ENCODE data around the gene CBS. TPM values are rescaled to one million over a fixed set of nuclear protein-coding genes. Genes with fewer than 3 reads are reported as not detected.
"Not testable (repeated sequence)": the region's sequence is repeated elsewhere in the genome, so short reads cannot be mapped to it uniquely, and the experiment has no call there.

CBS gene
- total RNA-seq, 1 donor, result not detected

DNA sequence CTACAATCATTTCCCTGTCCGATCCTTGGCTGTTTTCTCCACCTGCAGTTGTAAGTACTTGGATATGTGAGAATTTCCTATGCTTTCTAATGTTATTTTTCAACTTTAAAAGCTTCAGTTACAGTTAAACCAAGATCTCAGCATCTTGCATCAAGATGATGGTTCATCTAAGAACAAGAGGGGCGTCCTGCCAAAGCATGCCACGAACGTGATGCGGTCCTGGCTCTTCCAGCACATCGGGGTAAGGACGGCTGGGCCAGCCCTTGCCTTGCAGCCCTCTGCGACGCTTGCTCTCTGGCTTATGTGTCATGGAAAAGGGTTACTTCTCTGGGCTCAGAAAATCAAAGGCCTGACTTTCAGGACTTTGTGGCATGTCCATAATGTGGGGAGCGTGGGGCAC lies 54.4 kb downstream of the CBS start:
- no peaks in the 10 kb centered on the region for H3K27me3 ChIP-seq (ENCODE audit: insufficient read depth, low read length)
- no peaks in the 10 kb centered on the region for H3K9me3 ChIP-seq (ENCODE audit: low read depth, low read length)
- no peak overlapping the region for H3K4me3 ChIP-seq (ENCODE audit: low read length)
- H3K4me1 ChIP-seq (ENCODE audit: insufficient read depth, low read length), result peaks cover 3% of the 10 kb centered on the region

DNA sequence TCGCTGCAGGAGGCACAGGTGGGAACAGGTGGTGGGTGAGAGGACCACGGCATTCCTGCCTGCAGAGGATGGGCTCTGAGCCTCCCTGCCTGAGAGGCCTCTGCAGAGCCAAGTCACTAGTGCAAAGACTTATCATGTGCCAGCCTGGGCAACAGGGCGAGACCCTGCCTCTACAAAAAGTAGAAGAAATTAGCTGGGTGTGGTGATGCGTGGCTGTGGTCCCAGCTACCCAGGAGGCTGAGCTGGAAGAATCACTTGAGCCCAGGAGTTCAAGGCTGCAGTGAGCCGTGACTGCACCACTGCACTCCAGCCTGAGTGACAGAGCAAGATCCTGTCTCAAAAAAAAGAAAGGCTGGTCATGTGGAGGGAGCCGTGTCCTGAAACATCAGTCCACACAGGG lies 54.9 kb downstream of the CBS start:
- no peaks in the 10 kb centered on the region for H3K9me3 ChIP-seq (ENCODE audit: low read depth, low read length)
- no peaks in the 10 kb centered on the region for H3K27me3 ChIP-seq (ENCODE audit: insufficient read depth, low read length)
- H3K4me3 ChIP-seq (ENCODE audit: low read length), result no peak overlapping the region
- H3K4me1 ChIP-seq (ENCODE audit: insufficient read depth, low read length), result peaks cover 7% of the 10 kb centered on the region

- H3K4me3 ChIP-seq (ENCODE audit: low read length), result no peak overlapping the region
- H3K9me3 ChIP-seq (ENCODE audit: low read depth, low read length), result no peaks in the 10 kb centered on the region
- H3K27me3 ChIP-seq (ENCODE audit: insufficient read depth, low read length), result no peaks in the 10 kb centered on the region
- H3K4me1 ChIP-seq (ENCODE audit: insufficient read depth, low read length), result peaks cover 7% of the 10 kb centered on the region
These were observed 55.5 kb downstream of the CBS start for GRCh38 chr21:43020177-43020576.

DNA sequence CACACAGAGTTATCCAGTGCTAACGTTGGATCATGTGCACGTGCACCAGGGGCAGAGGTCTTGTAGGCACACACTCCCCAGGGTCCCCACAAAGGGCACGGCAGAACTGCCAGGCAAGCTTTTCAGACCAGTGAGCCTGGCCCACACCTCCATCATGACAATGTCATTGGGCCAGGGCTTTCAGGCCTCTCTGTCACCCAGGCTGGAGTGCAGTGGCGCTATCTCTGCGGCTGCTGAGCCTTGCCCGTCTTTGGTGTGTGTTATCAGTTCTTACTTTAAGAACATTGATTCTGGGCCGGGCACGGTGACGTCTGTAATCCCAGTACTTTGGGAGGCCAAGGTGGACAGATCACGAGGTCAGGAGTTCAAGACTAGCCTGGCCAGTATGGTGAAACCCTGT lies 57.1 kb downstream of the CBS start:
- peaks cover 7% of the 10 kb centered on the region for H3K4me1 ChIP-seq (ENCODE audit: insufficient read depth, low read length)
- no peaks in the 10 kb centered on the region for H3K27me3 ChIP-seq (ENCODE audit: insufficient read depth, low read length)
- H3K4me3 ChIP-seq (ENCODE audit: low read length), result no peak overlapping the region
- no peaks in the 10 kb centered on the region for H3K9me3 ChIP-seq (ENCODE audit: low read depth, low read length)

DNA sequence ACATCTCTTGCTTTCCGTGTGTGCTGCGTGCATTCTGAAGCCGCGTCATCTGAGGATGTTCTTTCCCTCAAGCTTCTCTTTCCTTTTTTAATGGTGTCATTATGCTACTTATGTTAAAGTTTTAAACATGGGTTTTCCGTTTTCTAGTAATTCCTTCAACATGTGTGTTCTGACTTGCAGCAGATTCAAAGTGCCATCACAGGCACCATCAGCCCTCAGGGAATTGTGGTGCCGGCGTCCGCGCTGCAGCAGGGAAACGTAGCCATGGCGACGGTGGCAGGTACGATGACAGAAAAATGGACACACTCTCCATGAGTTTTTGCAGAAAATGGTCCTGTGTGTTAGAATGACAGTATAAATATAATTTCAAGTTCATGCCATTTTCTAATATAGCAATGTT lies 58.9 kb downstream of the CBS start:
- Histone ChIP-seq H3K27me3 (ENCODE audit: insufficient read depth, low read length) (no peaks in the 10 kb centered on the region), H3K4me1 (ENCODE audit: insufficient read depth, low read length) (peaks cover 7% of the 10 kb centered on the region), H3K9me3 (ENCODE audit: low read depth, low read length) (no peaks in the 10 kb centered on the region), H3K4me3 (ENCODE audit: low read length) (no peak overlapping the region)

GRCh38 chr21:43015906-43016540 lies 59.6 kb downstream of the CBS start:
- Histone ChIP-seq H3K4me3 (ENCODE audit: low read length) (no peak overlapping the region), H3K27me3 (ENCODE audit: insufficient read depth, low read length) (no peaks in the 10 kb centered on the region), H3K4me1 (ENCODE audit: insufficient read depth, low read length) (peaks cover 7% of the 10 kb centered on the region), H3K9me3 (ENCODE audit: low read depth, low read length) (no peaks in the 10 kb centered on the region)

DNA sequence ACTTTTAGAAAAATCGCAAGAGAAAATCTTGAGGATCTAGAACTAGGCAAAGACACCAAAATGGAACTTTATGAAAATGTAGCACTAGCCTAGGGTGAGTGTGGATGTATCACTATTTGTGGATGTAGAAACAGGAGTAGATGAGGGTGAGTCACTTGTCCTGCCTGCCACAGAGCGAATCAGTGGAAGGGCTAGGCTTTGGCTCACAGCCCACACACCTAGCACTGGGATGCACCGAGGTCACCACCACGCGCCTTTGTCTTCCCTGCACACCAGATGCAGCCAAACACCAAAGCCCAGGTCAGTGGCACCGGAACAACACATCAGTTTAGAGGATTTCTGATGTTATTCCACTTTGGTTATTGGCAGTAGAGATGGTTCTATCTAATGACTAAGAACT lies 63.0 kb downstream of the CBS start:
- H3K27me3 ChIP-seq (ENCODE audit: insufficient read depth, low read length), result no peaks in the 10 kb centered on the region
- H3K4me3 ChIP-seq (ENCODE audit: low read length), result no peak overlapping the region
- H3K4me1 ChIP-seq (ENCODE audit: insufficient read depth, low read length), result peaks cover 7% of the 10 kb centered on the region
- H3K9me3 ChIP-seq (ENCODE audit: low read depth, low read length), result no peaks in the 10 kb centered on the region

- no peak overlapping the region for H3K4me3 ChIP-seq (ENCODE audit: low read length)
- H3K9me3 ChIP-seq (ENCODE audit: low read depth, low read length), result no peaks in the 10 kb centered on the region
- no peaks in the 10 kb centered on the region for H3K27me3 ChIP-seq (ENCODE audit: insufficient read depth, low read length)
- no peaks in the 10 kb centered on the region for H3K4me1 ChIP-seq (ENCODE audit: insufficient read depth, low read length)
These were observed 68.8 kb downstream of the CBS start for GRCh38 chr21:43006874-43007208.

DNA sequence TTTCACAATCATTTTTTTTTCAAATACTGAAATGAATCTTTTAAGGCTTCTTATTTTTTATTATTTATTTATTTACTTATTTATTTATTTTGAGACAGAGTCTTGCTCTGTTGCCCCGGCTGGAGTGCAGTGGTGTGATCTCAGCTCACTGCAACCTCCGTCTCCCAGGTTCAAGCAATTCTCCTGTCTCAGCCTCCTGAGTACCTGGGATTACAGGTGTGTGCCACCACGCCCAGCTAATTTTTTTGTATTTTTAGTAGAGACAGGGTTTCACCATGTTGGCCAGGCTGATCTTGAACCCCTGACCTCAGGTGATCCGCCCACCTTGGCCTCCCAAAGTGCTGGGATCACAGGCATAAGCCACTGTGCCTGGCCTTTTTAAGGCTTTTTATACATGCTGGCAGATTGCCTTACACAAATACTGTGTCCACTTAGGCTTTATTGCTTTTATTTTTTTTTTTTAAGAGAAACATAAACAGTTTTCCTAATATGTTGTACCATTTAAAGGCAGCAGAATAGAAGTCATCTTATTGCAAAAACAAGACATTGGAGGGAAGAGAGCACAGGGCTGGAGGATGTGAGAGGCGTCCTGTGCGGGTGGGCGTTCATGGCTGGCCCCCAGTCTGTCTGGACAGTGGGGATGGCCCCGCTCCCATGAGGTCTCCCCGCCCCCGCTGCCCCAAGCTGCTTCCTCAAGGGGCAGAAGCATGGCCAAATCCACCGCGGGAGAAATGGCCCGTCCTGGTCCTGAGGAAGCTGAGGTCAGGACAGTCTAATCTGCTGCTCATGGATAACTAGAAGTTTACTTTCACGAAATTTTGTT lies 69.4 kb downstream of the CBS start:
- not testable (repeated sequence) for H3K4me1 ChIP-seq (ENCODE audit: insufficient read depth, low read length); H3K27me3 ChIP-seq (ENCODE audit: insufficient read depth, low read length); H3K4me3 ChIP-seq (ENCODE audit: low read length); H3K9me3 ChIP-seq (ENCODE audit: low read depth, low read length)

- Histone ChIP-seq H3K9me3 (ENCODE audit: low read depth, low read length) (no peaks in the 10 kb centered on the region), H3K4me3 (ENCODE audit: low read length) (no peak overlapping the region), H3K27me3 (ENCODE audit: insufficient read depth, low read length) (no peaks in the 10 kb centered on the region), H3K4me1 (ENCODE audit: insufficient read depth, low read length) (no peaks in the 10 kb centered on the region)
These were observed 70.0 kb downstream of the CBS start for GRCh38 chr21:43005635-43006034.

- Histone ChIP-seq H3K27me3 (ENCODE audit: insufficient read depth, low read length) (no peaks in the 10 kb centered on the region), H3K4me3 (ENCODE audit: low read length) (no peak overlapping the region), H3K9me3 (ENCODE audit: low read depth, low read length) (no peaks in the 10 kb centered on the region), H3K4me1 (ENCODE audit: insufficient read depth, low read length) (no peaks in the 10 kb centered on the region)
These were observed 70.7 kb downstream of the CBS start for GRCh38 chr21:43004926-43005325.

Other genes with a start within 250 kb of the CBS start
- gene WDR4, start 196.3 kb downstream of the CBS start, total RNA-seq, result 12.8 TPM
- 19.3 TPM for gene NDUFV3, start 182.5 kb downstream of the CBS start, total RNA-seq
- gene ERVH48-1, start 150.2 kb downstream of the CBS start, total RNA-seq, result 0.42 TPM
- 4.8 TPM for gene PKNOX1, start 101.3 kb downstream of the CBS start, total RNA-seq
- 76.3 TPM for gene U2AF1, start 31.7 kb upstream of the CBS start, total RNA-seq
- not detected for gene CRYAA, start 93.2 kb upstream of the CBS start, total RNA-seq